GDM1 (cell line): Measurements from ENCODE around the gene RNF144A.

Source experiments
- DNase-seq: peaks from one replicate; lab custom pipeline; 2025; lab: John Stamatoyannopoulos, UW

Gene RNF144A

DNA sequence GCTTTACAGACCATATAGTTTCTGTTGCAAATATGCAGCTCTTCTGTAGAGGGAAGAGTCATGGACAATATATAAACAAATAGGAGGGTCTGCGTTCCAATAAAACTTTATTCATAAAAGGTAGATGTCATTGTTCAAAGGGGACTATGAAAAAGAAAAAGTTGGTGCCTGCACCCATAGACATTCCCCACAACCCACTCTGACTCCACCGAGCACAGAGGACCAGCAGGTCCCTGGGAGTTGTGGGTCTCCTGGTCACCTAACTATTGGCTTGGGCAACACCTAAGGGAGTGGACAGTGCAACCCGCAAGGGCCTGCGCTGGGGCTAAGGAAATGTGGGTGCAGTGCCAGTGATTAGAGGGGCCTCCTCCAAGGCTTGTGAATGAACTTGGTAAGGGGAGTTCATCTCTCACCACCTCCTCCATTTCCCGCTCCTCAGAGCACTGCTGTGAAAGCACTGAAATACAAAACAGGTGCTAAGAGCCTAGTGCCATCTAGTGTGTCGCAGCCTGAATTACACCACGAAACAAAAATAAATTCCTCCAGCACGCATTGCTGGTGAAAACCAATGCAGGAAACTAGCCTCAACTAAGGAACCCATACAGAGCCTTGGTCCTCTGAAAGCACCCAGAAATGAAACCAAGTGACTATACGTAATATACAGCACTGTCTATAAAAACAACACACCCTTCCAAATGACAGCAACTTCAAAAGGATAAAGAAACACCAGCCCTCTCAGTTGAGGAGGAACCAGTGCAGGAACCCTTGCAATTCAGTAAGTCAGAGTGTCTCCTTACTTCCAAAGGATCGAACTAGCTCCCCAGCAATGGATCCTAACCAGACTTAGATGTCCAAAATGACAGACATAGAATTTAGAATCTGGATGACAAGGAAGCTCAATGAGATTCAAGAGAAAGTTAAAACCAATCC lies 166.6 kb downstream of the RNF144A start:
- peak; percentile 34 for DNase-seq

DNA sequence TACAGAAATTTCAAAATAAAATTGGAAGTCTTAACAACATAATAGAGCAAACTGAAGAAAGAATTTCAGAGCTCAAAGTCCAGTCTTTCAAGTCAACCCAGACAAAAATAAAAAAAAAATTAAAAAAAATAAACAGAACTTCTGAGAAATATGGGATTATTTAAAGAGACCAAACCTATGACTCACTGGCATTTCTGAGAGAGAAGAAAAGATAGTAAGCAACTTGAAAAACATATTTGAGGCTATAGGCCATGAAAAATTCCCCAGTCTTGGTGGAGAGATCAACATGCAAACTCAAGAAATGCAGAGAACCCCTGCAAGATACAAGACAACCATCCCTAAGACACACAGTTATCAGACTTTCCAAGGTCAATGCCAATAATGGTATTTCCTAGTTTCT lies 167.4 kb downstream of the RNF144A start:
- no peak for DNase-seq

DNA sequence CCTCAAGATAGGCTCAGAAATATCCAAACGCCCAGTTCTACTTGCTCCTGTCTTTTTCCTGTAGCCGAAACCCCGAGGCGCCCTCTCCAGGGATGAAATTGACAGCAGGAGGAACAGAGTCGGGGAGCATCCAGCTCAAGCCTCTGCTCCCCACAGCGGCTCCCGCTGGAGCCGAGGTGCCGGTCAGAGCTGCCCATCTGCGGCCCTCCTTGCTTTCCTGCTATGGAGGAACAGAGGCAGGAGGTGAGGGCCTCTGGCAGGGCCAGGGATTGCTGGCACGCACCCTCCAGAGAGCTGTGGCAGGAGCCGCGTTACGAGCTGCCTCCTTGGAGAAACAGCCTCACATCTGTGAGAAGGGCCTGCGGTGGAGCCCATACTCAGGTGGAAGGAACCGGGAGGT lies 172.1 kb downstream of the RNF144A start:
- no peak for DNase-seq

DNA sequence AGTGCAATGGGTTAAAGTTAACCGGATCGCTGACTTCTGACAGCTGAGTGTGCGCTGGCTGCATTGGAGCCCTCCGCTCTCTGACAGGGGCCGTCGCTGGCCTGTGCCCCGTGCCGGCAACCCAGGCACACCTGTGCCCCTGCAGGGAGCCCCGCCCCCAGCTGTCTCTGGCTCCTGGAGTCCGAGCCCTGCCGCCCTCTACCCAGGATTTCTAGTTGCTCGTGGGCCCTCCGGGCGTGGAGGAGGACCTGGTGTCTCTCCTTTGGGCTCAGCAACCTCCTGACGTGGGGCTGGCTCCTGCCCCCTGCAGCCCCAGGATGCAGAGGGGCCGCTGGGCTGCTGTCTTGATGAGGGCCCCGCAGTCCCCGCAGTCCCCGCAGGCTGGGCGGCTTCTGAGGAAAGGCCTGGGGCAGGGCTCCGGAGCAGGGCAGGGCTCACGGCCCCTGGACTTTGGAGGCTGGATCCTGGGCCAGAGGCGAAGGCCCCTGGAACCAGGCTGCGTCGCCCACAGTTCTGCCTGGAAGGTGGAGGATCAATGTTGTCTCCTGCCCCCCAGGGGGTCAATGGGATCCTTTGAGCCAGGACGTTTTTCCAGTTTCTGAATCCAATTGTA lies 172.8 kb downstream of the RNF144A start:
- DNase-seq = no peak

DNA sequence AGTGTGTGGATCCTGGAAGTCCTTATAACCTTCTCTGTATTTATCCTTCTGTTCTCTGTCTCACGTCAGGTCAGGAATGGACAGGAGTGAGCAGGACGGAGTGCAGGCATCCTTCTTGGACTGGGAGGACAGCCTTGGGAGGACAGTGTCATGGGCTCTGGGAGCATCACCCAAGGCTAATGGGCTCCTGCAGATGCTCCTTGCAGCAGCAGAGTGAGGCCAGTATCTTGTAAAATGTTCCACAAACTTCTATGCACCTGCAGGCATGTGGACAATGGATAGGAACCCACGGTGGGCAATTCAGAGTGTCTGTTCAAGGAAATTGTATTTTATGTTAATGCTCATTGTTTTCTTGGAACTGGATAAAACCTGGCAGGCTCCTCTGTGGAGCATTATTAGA lies 176.2 kb downstream of the RNF144A start:
- no peak for DNase-seq
